Type B pancreatic cell (in vitro differentiated cells): ENCODE measurements around the gene NCOA7. TPM values are rescaled to one million over a fixed set of nuclear protein-coding genes. Genes with fewer than 3 reads are reported as not detected.

Experiments
- DNase-seq: peaks from one replicate; pipeline ENCODE4 v3.0.0; 2021; ENCODE audit warnings: mixed read lengths; ENCODE audit not compliant: unreplicated experiment; ENCODE audit errors: extremely low spot score
- H3K27ac Mint-ChIP-seq: 2 replicates; pipeline ENCODE4 v1.8.0; 2021; ENCODE audit warnings: mild to moderate bottlenecking, mixed read lengths
- H3K27me3 Mint-ChIP-seq: 2 replicates; pipeline ENCODE4 v1.8.0; 2021; ENCODE audit warnings: mixed read lengths
- H3K36me3 Mint-ChIP-seq: 2 replicates; pipeline ENCODE4 v1.8.0; 2021; ENCODE audit warnings: mixed read lengths
- H3K4me1 Mint-ChIP-seq: one replicate; pipeline ENCODE4 v1.8.0; 2021; ENCODE audit warnings: mixed read lengths; ENCODE audit not compliant: unreplicated experiment
- H3K4me3 Mint-ChIP-seq: 2 replicates; pipeline ENCODE4 v1.8.0; 2021; ENCODE audit warnings: mild to moderate bottlenecking, mixed read lengths
- H3K9me3 Mint-ChIP-seq: 2 replicates; pipeline ENCODE4 v1.8.0; 2021; ENCODE audit warnings: mixed read lengths
- CTCF ChIP-seq: fragments of 200-600 bp; sonication (generic); conservative IDR thresholded peaks from 2 replicates; pipeline ENCODE4 v1.5.0; 2021; ENCODE audit warnings: antibody characterized with exemption, mild to moderate bottlenecking
- total RNA-seq: library from RNA; stranded (reverse); gene quantifications from 2 replicates; pipeline ENCODE4 v1.2.1, GENCODE V29; 2021; ENCODE audit warnings: low replicate concordance

The NCOA7 gene
- total RNA-seq, 1 donor from 2014 or later = 29.9 TPM

GRCh38 chr6:125749173-125749864 lies 41.4 kb upstream of the NCOA7 start, which contains the start of gene HEY2:
Gene HEY2 (plus strand): TSS chr6:125749632. CDS start chr6:125749777, 145 bp downstream.
- Mint-ChIP-seq H3K9me3 (no peaks in the 10 kb centered on the region), H3K36me3 (peaks cover 3% of the 10 kb centered on the region), H3K4me1 (peaks cover 32% of the 10 kb centered on the region), H3K27me3 (peaks cover 71% of the 10 kb centered on the region), H3K27ac (peak within 1 kb of the TSS; percentile 88), H3K4me3 (peak within 1 kb of the TSS; percentile 98)
- peak; percentile 96 for DNase-seq
- TF ChIP-seq CTCF = no peak

GRCh38 chr6:125749865-125750691 lies 40.7 kb upstream of the NCOA7 start:
- Mint-ChIP-seq H3K4me3 (peak overlapping the region; percentile 98), H3K27me3 (peaks cover 65% of the 10 kb centered on the region), H3K4me1 (peaks cover 32% of the 10 kb centered on the region), H3K36me3 (peaks cover 6% of the 10 kb centered on the region), H3K27ac (peak overlapping the region; percentile 87), H3K9me3 (no peaks in the 10 kb centered on the region)
- DNase-seq = no peak
- no peak for TF ChIP-seq CTCF

- Mint-ChIP-seq H3K27me3 (peaks cover 58% of the 10 kb centered on the region), H3K36me3 (peaks cover 6% of the 10 kb centered on the region), H3K9me3 (no peaks in the 10 kb centered on the region), H3K4me3 (peak overlapping the region; percentile 98), H3K4me1 (peaks cover 32% of the 10 kb centered on the region), H3K27ac (peak overlapping the region; percentile 5)
- no peak for DNase-seq
- TF ChIP-seq CTCF = no peak
These were observed 39.9 kb upstream of the NCOA7 start for GRCh38 chr6:125750692-125751333.

GRCh38 chr6:125751334-125751916 lies 39.3 kb upstream of the NCOA7 start:
- Mint-ChIP-seq H3K4me1 (peaks cover 27% of the 10 kb centered on the region), H3K4me3 (peak overlapping the region; percentile 58), H3K27ac (no peak overlapping the region), H3K9me3 (no peaks in the 10 kb centered on the region), H3K27me3 (peaks cover 52% of the 10 kb centered on the region), H3K36me3 (peaks cover 6% of the 10 kb centered on the region)
- no peak for TF ChIP-seq CTCF
- DNase-seq = no peak

GRCh38 chr6:125752773-125753172 lies 38.0 kb upstream of the NCOA7 start:
- Mint-ChIP-seq H3K4me1 (peaks cover 21% of the 10 kb centered on the region), H3K9me3 (no peaks in the 10 kb centered on the region), H3K4me3 (peak overlapping the region; percentile 55), H3K36me3 (peaks cover 6% of the 10 kb centered on the region), H3K27ac (no peak overlapping the region), H3K27me3 (peaks cover 40% of the 10 kb centered on the region)
- no peak for DNase-seq
- TF ChIP-seq CTCF = no peak
